ENCODE results near the gene TIFAB.
"Not testable (repeated sequence)": the region's sequence is repeated elsewhere in the genome, so short reads cannot be mapped to it uniquely, and the experiment has no call there.

TIFAB gene, protein sequence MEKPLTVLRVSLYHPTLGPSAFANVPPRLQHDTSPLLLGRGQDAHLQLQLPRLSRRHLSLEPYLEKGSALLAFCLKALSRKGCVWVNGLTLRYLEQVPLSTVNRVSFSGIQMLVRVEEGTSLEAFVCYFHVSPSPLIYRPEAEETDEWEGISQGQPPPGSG

DNA sequence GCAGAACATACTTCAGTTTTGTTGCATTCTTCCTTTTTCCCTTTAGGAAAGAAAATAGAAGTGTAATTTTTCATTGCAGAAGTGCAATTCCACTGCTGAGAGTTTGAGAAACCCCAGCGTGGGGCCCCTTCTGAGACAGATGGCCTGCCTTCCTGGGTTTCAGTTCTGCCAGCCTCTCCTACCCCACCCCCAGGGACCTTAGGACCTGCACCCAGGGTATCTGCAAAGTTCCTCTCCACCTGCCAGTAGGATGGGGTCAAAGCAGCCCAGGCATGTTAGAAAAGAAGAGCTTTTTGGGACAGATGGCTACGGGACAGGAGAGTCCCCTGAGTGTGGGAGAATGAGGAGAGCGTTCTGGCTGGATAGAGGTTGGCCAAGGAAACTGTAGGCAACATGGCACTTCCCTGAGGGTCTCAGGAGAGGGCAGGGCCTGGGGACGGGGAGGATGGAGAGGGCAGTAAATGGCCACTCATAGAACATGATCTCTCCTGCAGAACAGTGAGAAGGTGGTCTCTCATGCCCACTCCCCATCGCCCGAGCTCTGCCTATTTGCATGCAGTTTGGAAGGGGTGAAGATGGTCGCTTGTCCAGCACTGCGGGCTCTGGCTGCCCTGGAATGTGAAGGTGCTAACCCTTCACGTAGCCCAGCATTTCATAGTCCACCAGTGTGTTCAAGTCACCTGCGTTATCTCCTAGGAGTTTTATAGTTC, at the start of gene TIFAB:
TIFAB (minus strand) TSS at position 31 of the 710 bp plus-strand sequence. CDS start 2,412 bp downstream, outside the sequence.
- DNase-seq = no peak

DNA sequence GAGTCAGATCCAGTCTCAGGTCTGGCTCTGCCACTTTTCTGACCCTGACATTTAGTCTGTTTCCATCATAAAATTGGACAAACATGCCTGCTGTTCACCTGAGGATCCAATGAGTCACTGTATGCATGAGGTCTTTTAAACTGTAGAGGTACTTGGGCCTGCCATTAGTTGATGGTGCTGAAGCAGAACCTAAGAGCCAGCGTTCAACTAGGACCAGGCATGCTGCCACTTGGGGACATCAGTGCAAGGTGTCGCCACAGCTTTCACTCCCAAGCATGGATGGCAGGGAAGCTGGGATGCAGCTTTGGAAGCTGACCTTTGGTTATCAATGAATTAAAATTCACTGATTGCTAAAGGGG, 46.5 kb upstream of the TIFAB start:
- no peak for DNase-seq

DNA sequence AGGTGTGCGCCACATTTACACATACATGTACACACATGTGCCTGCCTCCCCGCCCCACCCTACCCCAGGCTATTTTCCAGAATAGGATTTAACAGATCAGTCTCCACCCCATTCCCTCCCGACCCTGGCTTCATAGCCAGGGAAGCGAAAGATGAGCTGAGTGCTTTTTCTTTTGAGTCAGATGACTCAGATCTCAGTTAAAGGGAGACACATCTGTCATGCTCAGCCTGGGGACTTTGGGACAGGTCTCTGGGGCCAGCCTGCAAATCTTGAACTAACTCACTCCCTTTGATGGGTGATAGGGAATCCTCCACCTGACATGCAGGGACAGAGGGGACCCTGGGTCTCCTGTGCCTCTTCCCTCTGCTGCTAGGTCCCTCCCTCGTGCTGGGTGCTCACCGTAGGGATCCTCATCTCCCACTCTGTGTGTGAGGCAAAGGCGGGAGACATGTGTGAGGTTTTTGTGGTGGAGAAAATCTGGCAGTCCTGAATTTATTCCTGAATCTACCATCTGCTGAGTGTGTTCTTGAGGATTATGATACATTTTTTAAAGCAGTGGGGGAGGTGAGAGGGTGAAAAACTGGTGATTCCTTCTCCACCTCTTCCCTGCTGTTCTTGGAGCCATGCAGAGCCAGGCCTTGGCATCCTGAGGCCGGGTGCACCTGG, 46.0 kb upstream of the TIFAB start:
- no peak for DNase-seq

GRCh38 chr5:135495531-135495930, 43.4 kb upstream of the TIFAB start:
- not testable (repeated sequence) for DNase-seq

GRCh38 chr5:135494196-135494595, 42.0 kb upstream of the TIFAB start:
- DNase-seq = no peak

DNA sequence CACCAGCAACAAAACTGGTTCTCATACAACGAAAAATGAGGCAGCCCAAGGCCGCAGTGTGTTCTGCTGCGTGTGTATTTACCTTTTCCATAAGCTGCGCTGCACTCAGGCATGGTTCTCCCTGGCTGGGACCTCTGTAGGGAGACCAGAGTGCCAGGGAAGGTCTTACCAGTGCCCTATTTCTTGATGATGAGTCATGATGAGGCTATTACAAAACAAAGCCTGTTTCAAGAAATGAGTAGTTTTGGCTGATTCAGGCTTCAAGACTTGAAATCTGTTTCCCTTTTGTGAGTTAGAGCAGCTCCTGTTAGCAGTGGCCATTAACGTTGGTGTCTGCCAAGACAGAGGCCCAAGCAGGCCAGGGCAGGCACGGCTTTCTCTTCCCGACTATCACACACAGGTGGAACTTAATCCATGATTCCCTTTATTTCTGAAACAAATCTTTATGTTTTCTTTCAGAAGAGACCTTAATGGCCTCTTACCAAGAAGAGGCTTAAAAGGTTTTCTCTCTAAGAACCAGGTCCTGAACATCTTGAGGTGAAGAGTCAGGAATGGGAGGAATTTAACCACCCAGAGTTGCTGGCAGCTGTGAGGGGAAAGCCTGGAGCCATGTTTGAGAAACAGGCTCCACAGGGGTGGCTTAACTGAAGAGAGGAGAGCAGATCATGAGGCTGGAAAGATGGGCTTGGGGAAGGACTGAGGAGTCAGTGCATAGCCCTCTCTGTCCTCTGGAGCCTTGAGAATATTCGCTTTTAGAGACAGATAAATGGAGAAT, 41.4 kb upstream of the TIFAB start:
- DNase-seq = no peak

- no peak for DNase-seq
These were observed 40.1 kb upstream of the TIFAB start for GRCh38 chr5:135492319-135492626.

- DNase-seq = peak; percentile 79
These were observed 39.6 kb upstream of the TIFAB start for GRCh38 chr5:135491552-135492318.

DNA sequence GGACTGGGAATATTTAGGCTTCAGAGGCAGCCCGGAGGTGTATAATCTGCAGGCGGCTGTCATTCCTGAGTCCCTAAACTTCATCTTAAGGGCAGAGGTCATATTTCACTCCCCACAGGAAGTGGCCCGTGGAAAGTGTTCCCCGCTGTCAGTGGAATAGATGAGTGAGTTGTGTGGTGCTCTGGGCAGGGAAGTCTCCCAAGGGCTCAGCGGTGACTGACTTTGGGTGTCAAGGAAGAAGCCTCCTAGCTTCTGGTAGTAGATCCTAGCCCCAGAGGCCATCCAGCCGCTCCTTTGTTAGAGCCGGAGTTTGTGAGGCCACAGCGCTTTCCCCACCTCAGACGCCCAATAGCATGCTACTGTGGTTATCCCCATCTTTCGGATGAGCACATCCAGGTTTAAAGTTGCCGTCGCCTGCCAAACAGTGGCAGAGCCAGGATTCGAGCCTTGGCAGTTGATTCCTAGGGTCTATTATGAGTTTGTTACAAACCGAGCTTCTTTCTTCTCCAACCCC, 38.9 kb upstream of the TIFAB start:
- no peak for DNase-seq

DNA sequence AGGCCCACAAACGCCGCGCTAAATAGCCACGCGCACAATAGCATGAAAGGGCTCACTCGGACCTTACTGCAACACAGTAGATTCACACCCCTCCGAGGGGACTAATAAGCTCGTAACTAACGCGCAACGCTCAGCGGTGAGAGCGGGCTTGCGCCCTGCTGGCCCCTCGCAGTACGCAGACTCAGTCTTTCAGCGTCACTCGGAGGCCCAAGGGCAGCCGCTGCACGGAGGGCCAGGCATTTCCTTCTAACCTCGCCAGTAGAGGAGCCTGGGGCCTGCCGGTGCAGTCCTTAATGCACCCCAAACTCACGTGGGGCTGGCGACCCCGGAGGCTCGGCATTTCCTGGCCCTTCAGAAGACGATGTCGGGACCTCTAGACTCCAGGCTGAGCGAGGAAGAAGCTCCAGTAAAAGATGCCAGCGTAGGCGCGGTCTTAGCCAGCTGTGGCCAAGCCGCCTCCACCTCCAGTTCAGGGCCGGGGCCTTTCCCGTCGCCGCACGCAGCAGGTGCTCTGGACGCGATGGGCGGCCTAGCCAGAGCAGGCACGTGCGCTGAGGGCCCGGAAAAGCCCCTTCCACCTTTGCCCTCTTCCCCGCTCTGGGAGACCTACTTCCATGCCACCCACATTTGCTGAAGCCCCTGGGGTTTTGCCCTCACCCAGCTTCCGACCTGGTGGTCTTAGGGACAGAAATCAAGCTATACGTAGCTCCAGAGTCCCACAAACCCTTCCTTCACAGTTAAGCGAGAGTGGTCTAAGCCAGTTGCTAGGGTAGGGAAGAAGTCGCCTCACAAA, 38.3 kb upstream of the TIFAB start:
- no peak for DNase-seq

DNA sequence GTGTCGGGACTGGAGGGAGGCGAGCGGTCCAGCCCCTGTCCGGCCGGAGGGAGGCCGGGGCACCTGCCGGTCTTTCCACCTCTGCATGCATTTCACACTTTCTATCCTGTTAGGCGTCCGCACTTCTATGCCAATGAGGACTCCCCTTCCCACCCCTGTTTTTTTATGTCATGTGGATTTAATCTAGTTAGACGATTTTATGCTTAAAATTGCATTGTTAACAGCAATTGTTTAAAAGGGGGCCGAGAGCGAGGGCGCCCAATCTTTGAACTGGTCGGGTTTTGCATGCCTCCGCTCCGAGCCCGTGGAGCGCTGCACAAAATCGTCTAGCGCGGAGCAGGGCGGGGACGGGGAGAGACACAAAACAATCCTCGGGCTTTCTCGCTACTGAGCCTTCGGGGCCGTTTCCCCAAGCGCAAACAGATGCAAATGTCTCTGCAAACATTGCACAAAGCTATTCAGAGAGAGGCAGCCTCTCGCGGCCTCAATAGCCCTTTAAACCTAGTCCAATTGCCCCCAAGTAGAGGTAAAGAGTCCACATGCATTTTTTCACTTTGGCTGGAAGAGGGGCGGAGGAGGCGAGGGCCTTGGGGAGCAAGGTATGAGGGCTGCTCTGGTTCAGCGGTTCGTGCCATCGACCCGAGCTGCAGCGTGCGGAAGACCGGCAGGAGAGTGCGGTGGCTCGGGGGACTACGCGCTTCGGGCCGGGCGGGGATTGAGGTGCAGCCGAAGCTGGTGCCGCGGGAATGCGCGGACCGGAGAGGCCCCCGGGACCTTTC, 37.5 kb upstream of the TIFAB start:
- no peak for DNase-seq

GRCh38 chr5:135488727-135489465, 36.7 kb upstream of the TIFAB start:
- DNase-seq = peak; percentile 60

GRCh38 chr5:135487839-135488514, 35.8 kb upstream of the TIFAB start:
- DNase-seq = no peak

DNA sequence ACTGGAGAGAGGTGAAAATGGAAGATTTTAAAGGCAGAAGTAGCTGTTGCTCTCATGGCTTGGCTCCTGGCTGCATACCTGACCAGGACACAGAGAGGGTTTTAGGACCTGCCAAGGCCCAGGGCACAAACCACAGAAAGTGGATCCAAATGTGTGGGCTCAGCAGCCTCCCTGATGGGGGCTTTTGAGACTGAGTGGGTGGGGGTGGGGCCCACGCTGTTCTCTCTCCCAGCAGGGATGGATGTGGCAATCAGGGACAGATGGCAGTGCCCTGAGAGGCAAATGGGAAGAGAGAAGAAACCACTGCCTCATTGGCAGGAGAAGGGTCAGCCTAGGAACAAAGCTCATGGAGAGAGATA, 34.9 kb upstream of the TIFAB start:
- no peak for DNase-seq

DNA sequence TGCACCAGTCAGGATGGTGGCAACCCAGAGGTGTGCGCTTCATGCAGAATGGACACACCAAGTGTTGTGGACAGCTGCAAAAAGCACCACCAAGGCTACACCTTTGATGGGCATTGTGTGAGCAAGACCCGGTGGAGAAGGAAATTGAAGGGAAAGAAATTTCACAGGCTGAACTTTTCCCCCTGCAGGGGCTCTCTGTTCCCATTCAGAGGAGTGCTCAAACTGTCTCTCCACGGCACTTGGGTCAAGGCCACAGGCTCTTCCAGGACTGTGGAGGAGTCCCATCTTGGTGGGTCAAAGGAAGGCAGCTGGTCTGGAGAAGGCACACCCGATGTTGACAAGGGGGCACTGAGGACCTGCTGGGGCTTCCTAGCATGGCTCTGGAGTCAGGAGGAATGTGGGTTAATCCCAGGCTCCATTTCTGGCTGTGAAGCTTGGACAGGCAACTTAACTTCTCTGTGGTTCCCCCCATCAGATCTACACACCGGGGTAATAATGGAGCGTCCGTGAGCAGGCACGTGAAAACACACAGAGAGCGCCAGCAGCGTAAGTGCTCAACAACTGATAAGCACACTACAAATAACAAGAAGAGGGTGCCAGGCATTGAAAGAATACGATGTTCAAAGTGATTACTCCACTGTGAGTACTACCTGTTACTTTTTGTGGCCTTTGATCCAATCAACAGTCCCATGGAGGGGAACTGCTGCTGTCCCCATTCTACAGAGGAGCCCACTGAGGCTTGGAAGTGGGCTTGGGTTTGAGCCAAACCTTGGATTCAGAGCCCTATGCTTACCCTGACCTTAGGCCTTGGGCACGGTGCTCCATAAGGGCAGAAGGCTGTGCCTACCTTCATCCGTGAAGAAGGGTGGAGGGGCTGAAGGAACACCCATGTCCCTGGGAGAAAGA, 34.2 kb upstream of the TIFAB start:
- no peak for DNase-seq

DNA sequence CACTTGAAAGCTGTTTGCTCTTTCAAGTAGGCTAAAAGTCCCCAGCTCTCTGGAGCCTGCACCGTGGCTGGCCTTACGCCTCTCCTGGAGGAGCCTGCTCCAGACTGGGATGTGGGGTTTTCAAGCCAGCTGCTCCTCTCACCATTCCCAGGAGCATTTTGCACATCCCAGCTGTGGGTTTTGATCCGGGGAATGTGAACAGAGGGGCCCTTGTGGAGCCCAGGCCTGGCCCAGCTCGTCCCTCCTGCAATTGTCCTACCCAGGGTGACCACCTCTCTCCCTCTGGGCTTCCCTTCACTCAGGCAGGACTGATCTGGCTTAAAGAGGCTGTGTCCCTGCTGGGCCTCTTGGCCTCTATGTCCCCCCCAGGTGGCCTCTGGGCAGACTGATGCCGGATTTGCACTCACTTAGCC, 32.5 kb upstream of the TIFAB start:
- no peak for DNase-seq

- DNase-seq = no peak
These were observed 31.1 kb upstream of the TIFAB start for GRCh38 chr5:135483254-135483653.

GRCh38 chr5:135482381-135482933, 30.3 kb upstream of the TIFAB start:
- no peak for DNase-seq
